Trophoblast cell (in vitro differentiated cells and primary cell): ENCODE data around the gene CTSE.

ENCODE experiments used
- DNase-seq, 2 donors: peaks; one replicate each; pipeline ENCODE4 v3.0.0-alpha.2; 2016
- H2AFZ ChIP-seq: 2 replicates; pipeline ENCODE4 v1.6.1; 2013; ENCODE audit warnings: low read length, moderate library complexity, mild to moderate bottlenecking; ENCODE audit not compliant: insufficient read depth, poor library complexity
- H2AK5ac ChIP-seq: 2 replicates; pipeline ENCODE4 v1.6.1; 2013; ENCODE audit warnings: mild to moderate bottlenecking, low read length
- H2BK120ac ChIP-seq: 2 replicates; pipeline ENCODE4 v1.6.1; 2013; ENCODE audit warnings: low read length, mild to moderate bottlenecking, moderate library complexity; ENCODE audit not compliant: insufficient read depth, poor library complexity
- H2BK12ac ChIP-seq: 2 replicates; pipeline ENCODE4 v1.6.1; 2013; ENCODE audit warnings: mild to moderate bottlenecking, low read length, moderate library complexity
- H2BK5ac ChIP-seq: 2 replicates; pipeline ENCODE4 v1.6.1; 2013; ENCODE audit warnings: low read length, low read depth, moderate library complexity, mild to moderate bottlenecking; ENCODE audit not compliant: poor library complexity
- H3K14ac ChIP-seq: 2 replicates; pipeline ENCODE4 v1.6.1; 2013; ENCODE audit warnings: mild to moderate bottlenecking, low read length
- H3K18ac ChIP-seq: 2 replicates; pipeline ENCODE4 v1.6.1; 2013; ENCODE audit warnings: mild to moderate bottlenecking, low read length
- H3K23ac ChIP-seq: 2 replicates; pipeline ENCODE4 v1.6.1; 2013; ENCODE audit warnings: low read length
- H3K27ac ChIP-seq: 2 replicates; pipeline ENCODE4 v1.5.1; 2013; ENCODE audit warnings: low read depth, mild to moderate bottlenecking, inconsistent platforms, low read length, moderate library complexity
- H3K27me3 ChIP-seq: 2 replicates; pipeline ENCODE4 v1.6.1; 2013; ENCODE audit warnings: inconsistent platforms, mild to moderate bottlenecking, low read length, moderate library complexity; ENCODE audit not compliant: insufficient read depth
- H3K36me3 ChIP-seq, 2 experiments: 1 replicate in 1 of 2; 2 replicates in 1 of 2; pipeline ENCODE4 v1.6.1; 2013; ENCODE audit warnings: low read length in 2 of 2, mild to moderate bottlenecking in 2 of 2, moderate library complexity in 1 of 2; ENCODE audit not compliant: insufficient read depth in 2 of 2, control insufficient read depth in 1 of 2
- H3K4ac ChIP-seq: 2 replicates; pipeline ENCODE4 v1.6.1; 2013; ENCODE audit warnings: low read depth, mild to moderate bottlenecking, low read length, moderate library complexity
- H3K4me1 ChIP-seq, 2 experiments: 1 replicate in 1 of 2; 2 replicates in 1 of 2; pipeline ENCODE4 v1.6.1; 2013; ENCODE audit warnings: low read length in 2 of 2, mild to moderate bottlenecking in 2 of 2, moderate library complexity in 1 of 2; ENCODE audit not compliant: insufficient read depth in 2 of 2, control insufficient read depth in 1 of 2
- H3K4me2 ChIP-seq: 2 replicates; pipeline ENCODE4 v1.6.1; 2013; ENCODE audit warnings: inconsistent platforms, mild to moderate bottlenecking, low read length, moderate library complexity
- H3K4me3 ChIP-seq: 2 replicates; pipeline ENCODE4 v1.5.1; 2013; ENCODE audit warnings: mild to moderate bottlenecking, low read depth, low read length, inconsistent platforms
- H3K79me1 ChIP-seq: one replicate; pipeline ENCODE4 v1.6.1; 2013; ENCODE audit warnings: low read length
- H3K79me2 ChIP-seq: 2 replicates; pipeline ENCODE4 v1.6.1; 2013; ENCODE audit warnings: low read length, mild to moderate bottlenecking; ENCODE audit not compliant: control insufficient read depth, insufficient read depth, poor library complexity
- H3K9ac ChIP-seq: 2 replicates; pipeline ENCODE4 v1.6.1; 2013; ENCODE audit warnings: mild to moderate bottlenecking, low read length
- H3K9me3 ChIP-seq: 2 replicates; pipeline ENCODE4 v1.6.1; 2013; ENCODE audit warnings: low read depth, mild to moderate bottlenecking, control low read depth, inconsistent platforms, low read length; ENCODE audit not compliant: insufficient read depth
- H4K12ac ChIP-seq: 2 replicates; pipeline ENCODE4 v1.6.1; 2013; ENCODE audit warnings: low read depth, mild to moderate bottlenecking, low read length, moderate library complexity
- H4K8ac ChIP-seq: 2 replicates; pipeline ENCODE4 v1.6.1; 2013; ENCODE audit warnings: low read depth, mild to moderate bottlenecking, low read length, moderate library complexity
- H4K91ac ChIP-seq: one replicate; pipeline ENCODE4 v1.6.1; 2013; ENCODE audit warnings: low read depth, mild to moderate bottlenecking, low read length, moderate library complexity
- WGBS: extraction: QIAGEN DNeasy Blood & Tissue Kit; methylation state at CpG from one replicate; pipeline ENCODE4 v1.1.7; 2013; ENCODE audit warnings: missing lambda C conversion rate; ENCODE audit not compliant: insufficient read length, insufficient coverage; ENCODE audit errors: extremely low coverage; 5-methylcytosine and 5-hydroxymethylcytosine counted together

CTSE gene

GRCh38 chr1:205962821-205963221, 60.9 kb downstream of the CTSE start:
- H3K27me3 ChIP-seq, result no peaks in the 10 kb centered on the region
- no peak overlapping the region for H2BK5ac ChIP-seq
- no peak overlapping the region for H3K18ac ChIP-seq
- H3K4ac ChIP-seq, result no peak overlapping the region
- H3K9ac ChIP-seq, result no peak overlapping the region
- H4K12ac ChIP-seq, result no peak overlapping the region
- no peak overlapping the region for H4K91ac ChIP-seq
- no peak overlapping the region for H4K8ac ChIP-seq
- H3K9me3 ChIP-seq, result peaks cover 1% of the 10 kb centered on the region
- no CpG with 5 or more reads among the region's 6 CpGs for WGBS
- no peak overlapping the region for H3K4me2 ChIP-seq
- H2BK12ac ChIP-seq, result no peak overlapping the region
- H3K23ac ChIP-seq, result no peak overlapping the region
- no peaks in the 10 kb centered on the region for H3K4me1 ChIP-seq
- DNase-seq, result no peak
- no peak overlapping the region for H3K4me3 ChIP-seq
- no peak overlapping the region for H2AK5ac ChIP-seq
- H2AFZ ChIP-seq, result no peak overlapping the region
- no peaks in the 10 kb centered on the region for H3K36me3 ChIP-seq
- H3K79me2 ChIP-seq, result no peaks in the 10 kb centered on the region
- H3K79me1 ChIP-seq, result no peaks in the 10 kb centered on the region
- no peak overlapping the region for H3K27ac ChIP-seq
- H2BK120ac ChIP-seq, result no peak overlapping the region
- H3K14ac ChIP-seq, result no peak overlapping the region

- Histone ChIP-seq H3K36me3 (no peaks in the 10 kb centered on the region), H3K18ac (no peak overlapping the region), H3K79me2 (no peaks in the 10 kb centered on the region), H3K14ac (no peak overlapping the region), H2AFZ (no peak overlapping the region), H3K4ac (no peak overlapping the region), H4K91ac (no peak overlapping the region), H3K23ac (no peak overlapping the region), H3K9ac (no peak overlapping the region), H2BK12ac (no peak overlapping the region), H4K8ac (no peak overlapping the region), H4K12ac (no peak overlapping the region), H2AK5ac (no peak overlapping the region), H3K4me1 (no peaks in the 10 kb centered on the region), H3K4me3 (no peak overlapping the region), H3K79me1 (no peaks in the 10 kb centered on the region), H3K4me2 (no peak overlapping the region), H3K27ac (no peak overlapping the region), H2BK120ac (no peak overlapping the region), H2BK5ac (no peak overlapping the region), H3K27me3 (no peaks in the 10 kb centered on the region), H3K9me3 (peaks cover 1% of the 10 kb centered on the region)
- no peak for DNase-seq
- WGBS, result no CpG with 5 or more reads among the region's 9 CpGs
Measured at GRCh38 chr1:205961991-205962820, 61.5 kb downstream of the CTSE start.

- no peak for DNase-seq
Measured at GRCh38 chr1:205961405-205961804, 62.3 kb downstream of the CTSE start.

GRCh38 chr1:205959789-205960188, 63.9 kb downstream of the CTSE start:
- H3K79me1 ChIP-seq, result no peaks in the 10 kb centered on the region
- H4K91ac ChIP-seq, result no peak overlapping the region
- H3K79me2 ChIP-seq, result no peaks in the 10 kb centered on the region
- WGBS, result no CpG with 5 or more reads among the region's 4 CpGs
- no peak for DNase-seq
- no peak overlapping the region for H2BK5ac ChIP-seq
- no peak overlapping the region for H3K9ac ChIP-seq
- no peak overlapping the region for H3K4ac ChIP-seq
- no peak overlapping the region for H3K27ac ChIP-seq
- peaks cover 1% of the 10 kb centered on the region for H3K9me3 ChIP-seq
- no peak overlapping the region for H2AK5ac ChIP-seq
- no peak overlapping the region for H3K4me3 ChIP-seq
- H3K18ac ChIP-seq, result no peak overlapping the region
- H3K27me3 ChIP-seq, result no peaks in the 10 kb centered on the region
- H4K12ac ChIP-seq, result no peak overlapping the region
- no peak overlapping the region for H2BK12ac ChIP-seq
- H3K36me3 ChIP-seq, result no peaks in the 10 kb centered on the region
- H4K8ac ChIP-seq, result no peak overlapping the region
- no peak overlapping the region for H3K4me2 ChIP-seq
- no peaks in the 10 kb centered on the region for H3K4me1 ChIP-seq
- peak overlapping the region; percentile 21 for H3K23ac ChIP-seq
- H2AFZ ChIP-seq, result no peak overlapping the region
- H3K14ac ChIP-seq, result no peak overlapping the region
- no peak overlapping the region for H2BK120ac ChIP-seq

More at GRCh38 chr1:205961405-205961804, 62.3 kb downstream of the CTSE start:
- no peak overlapping the region for H2AK5ac ChIP-seq
- WGBS, result no CpG with 5 or more reads among the region's 2 CpGs
- H3K79me2 ChIP-seq, result no peaks in the 10 kb centered on the region
- no peak overlapping the region for H3K4ac ChIP-seq
- H3K4me3 ChIP-seq, result no peak overlapping the region
- no peaks in the 10 kb centered on the region for H3K27me3 ChIP-seq
- no peak overlapping the region for H3K27ac ChIP-seq
- H3K9ac ChIP-seq, result no peak overlapping the region
- no peaks in the 10 kb centered on the region for H3K4me1 ChIP-seq
- no peak overlapping the region for H3K18ac ChIP-seq
- H4K8ac ChIP-seq, result no peak overlapping the region
- H3K36me3 ChIP-seq, result no peaks in the 10 kb centered on the region
- no peak overlapping the region for H2BK5ac ChIP-seq
- H4K91ac ChIP-seq, result no peak overlapping the region
- H3K14ac ChIP-seq, result no peak overlapping the region
- peaks cover 1% of the 10 kb centered on the region for H3K9me3 ChIP-seq
- no peak overlapping the region for H2BK120ac ChIP-seq
- no peak overlapping the region for H2AFZ ChIP-seq
- no peak overlapping the region for H3K4me2 ChIP-seq
- no peaks in the 10 kb centered on the region for H3K79me1 ChIP-seq
- no peak overlapping the region for H2BK12ac ChIP-seq
- no peak overlapping the region for H3K23ac ChIP-seq
- no peak overlapping the region for H4K12ac ChIP-seq
